ENCODE results near the gene FLCN.

FLCN gene

DNA sequence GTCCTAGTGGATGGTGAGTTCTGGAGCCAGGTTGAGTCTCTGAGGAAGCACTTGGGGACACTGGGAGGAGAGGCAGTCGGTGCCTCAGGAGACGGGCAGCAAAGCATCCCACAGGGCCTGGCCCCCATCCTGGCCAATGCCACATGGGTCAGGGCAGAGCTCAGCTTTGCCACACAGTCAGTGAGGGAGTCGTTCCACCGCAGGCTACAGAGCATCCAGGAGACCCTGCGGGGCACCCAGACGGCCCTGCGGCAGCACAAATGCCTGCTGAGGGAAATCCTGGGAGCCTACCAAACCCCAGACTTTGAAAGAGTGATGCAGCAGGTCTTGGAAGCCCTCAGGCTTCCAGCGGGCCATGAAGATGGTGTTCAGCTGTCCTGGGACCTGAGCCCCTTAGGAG is 70.5 kb downstream of the FLCN start:
- no peak for DNase-seq (ENCODE audit: low read depth)

DNA sequence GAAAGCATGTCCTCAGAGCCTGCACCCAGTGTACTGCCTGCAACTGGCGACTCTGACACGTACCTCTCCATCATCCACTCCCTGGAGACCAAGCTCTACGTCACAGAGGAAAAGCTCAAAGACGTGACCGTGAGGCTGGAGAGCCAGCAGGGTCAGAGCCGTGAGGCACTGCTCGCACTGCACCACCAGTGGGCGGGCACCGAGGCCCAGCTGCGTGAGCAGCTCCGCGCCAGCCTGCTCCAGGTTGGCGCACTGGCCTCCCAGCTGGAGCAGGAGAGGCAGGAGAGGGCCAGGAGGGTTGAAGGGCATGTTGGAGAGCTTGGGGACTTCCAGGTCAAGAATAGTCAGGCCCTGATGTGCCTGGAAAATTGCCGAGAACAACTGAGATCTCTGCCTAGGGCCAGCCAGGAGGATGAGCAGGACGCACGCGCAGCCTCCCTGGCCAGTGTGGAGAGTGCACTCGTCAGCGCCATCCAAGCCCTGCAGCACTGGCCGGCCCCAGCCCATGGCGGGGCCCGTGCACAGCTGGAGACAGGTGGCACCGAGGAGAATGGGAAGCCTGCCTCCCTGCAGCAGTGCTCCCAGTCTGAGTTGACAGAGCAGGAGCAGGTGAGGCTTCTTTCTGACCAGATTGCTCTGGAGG is 71.2 kb downstream of the FLCN start:
- no peak for DNase-seq (ENCODE audit: low read depth)

DNA sequence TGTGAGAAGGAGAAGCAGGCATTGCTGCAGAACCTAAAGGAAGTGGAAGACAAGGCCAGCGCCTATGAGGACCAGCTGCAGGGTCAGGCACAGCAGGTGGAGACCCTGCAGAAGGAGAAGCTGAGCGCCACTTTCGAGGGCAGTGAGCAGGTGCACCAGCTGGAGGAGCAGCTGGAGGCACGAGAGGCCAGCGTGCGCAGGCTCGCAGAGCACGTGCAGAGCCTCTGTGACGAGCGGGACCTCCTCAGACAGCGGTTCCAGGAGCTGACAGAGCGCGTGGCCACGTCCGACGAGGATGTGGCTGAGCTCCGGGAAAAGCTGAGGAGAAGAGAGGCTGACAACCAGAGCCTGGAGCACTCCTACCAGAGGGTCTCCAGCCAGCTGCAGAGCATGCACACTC is 72.3 kb downstream of the FLCN start:
- no peak for DNase-seq (ENCODE audit: low read depth)

DNA sequence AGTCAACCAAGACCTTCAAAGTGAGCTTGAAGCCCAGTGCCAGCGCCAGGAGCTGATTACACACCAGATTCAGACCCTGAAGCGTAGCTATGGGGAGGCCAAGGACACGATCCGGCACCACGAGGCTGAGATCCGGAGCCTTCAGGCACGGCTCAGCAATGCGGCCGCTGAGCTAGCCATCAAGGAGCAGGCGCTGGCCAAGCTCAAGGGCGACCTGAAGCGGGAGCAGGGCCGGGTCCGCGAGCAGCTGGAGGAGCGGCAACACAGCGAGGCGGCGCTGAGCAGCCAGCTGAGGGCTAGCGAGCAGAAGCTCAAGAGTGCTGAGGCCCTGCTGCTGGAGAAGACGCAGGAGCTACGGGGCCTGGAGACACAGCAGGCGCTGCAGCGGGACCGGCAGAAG is 72.8 kb downstream of the FLCN start:
- no peak for DNase-seq (ENCODE audit: low read depth)

All from stimulated activated CD8-positive, alpha-beta memory T cell treated with anti-CD3 and anti-CD28 coated beads, Interleukin-12 subunit alpha, Interleukin-12 subunit beta, amount 100 ng/mL, for 1 hour (primary cell).